ENCODE results near the gene DOCK11. TPM values are rescaled to one million over a fixed set of nuclear protein-coding genes. Genes with fewer than 3 reads are reported as not detected.

Gene DOCK11
- total and polyA plus RNA-seq, 2 of the 4 experiments (the other 2 are of a cell fraction): 3.9 to 13.1 TPM

DNA sequence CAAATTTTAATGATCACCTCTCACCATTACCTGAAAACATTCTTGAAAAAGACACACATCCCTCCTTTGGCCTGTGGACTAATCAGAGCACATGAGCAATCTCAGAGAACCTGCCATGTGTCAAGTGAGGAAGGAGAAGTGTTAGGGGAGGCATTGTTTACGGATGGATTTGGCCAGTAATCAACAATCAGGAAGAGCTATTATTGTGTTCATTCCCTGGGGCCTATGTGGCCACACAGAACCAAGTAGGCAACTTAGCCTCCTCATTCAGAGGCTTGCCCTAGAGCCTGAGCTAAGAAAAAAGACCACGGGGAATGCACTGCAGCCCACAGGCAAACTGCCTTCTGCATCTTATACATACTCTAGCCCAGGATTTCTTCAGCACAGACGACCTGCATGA is 40.6 kb upstream of the DOCK11 start:
- no peak overlapping the region for H2AK9ac ChIP-seq (replicated peaks; ENCODE audit: low read depth, low read length, poor library complexity)
- ChIA-PET CTCF (no interaction called here), POLR2A (ENCODE audit: unreplicated experiment) (no interaction called here)
- H2BK5ac ChIP-seq (ENCODE audit: low read depth, low read length, poor library complexity, severe bottlenecking): no peak overlapping the region
- H2AK5ac ChIP-seq (ENCODE audit: low read depth, low read length): no peak overlapping the region
- H3K9ac ChIP-seq (ENCODE audit: low read depth, low read length): no peak overlapping the region
- no peak overlapping the region for H4K8ac ChIP-seq (ENCODE audit: low read depth in 2 of 2, low read length in 2 of 2)
- H3K27ac ChIP-seq (ENCODE audit: insufficient read depth, low read length): no peak overlapping the region
- H3K27me3 ChIP-seq (ENCODE audit: control insufficient read depth, insufficient read depth, low read length): no peaks in the 10 kb centered on the region
- TF ChIP-seq SMC3 (IDR thresholded peaks at IDR 0.05; ENCODE audit: low read depth, low read length) (no peak), RFX5 (IDR thresholded peaks at IDR 0.05; ENCODE audit: low read depth, low read length) (no peak), FOS (IDR thresholded peaks at IDR 0.05; ENCODE audit: low read depth, low read length) (no peak), MAFK (IDR thresholded peaks at IDR 0.05; ENCODE audit: low read depth, low read length) (no peak), MAZ (IDR thresholded peaks at IDR 0.05; ENCODE audit: borderline replicate concordance, low read depth, low read length) (no peak), RCOR1 (IDR thresholded peaks at IDR 0.05; ENCODE audit: insufficient replicate concordance, low read length) (no peak), BHLHE40 (IDR thresholded peaks at IDR 0.05; ENCODE audit: low read depth, low read length) (no peak), NFE2L2 (IDR thresholded peaks at IDR 0.05; ENCODE audit: low read depth, low read length) (no peak), RAD21 (IDR thresholded peaks at IDR 0.05; ENCODE audit: low read length) (no peak), MXI1 (IDR thresholded peaks at IDR 0.05; ENCODE audit: borderline replicate concordance, low read depth, low read length) (no peak), CHD1 (IDR thresholded peaks at IDR 0.05; ENCODE audit: low read depth, low read length) (no peak), POLR2A (IDR thresholded peaks at IDR 0.05; ENCODE audit: low read depth, low read length) (no peak), CEBPB (IDR thresholded peaks at IDR 0.05; ENCODE audit: low read depth, low read length) (no peak)
- TF ChIP-seq, protein P1, sequence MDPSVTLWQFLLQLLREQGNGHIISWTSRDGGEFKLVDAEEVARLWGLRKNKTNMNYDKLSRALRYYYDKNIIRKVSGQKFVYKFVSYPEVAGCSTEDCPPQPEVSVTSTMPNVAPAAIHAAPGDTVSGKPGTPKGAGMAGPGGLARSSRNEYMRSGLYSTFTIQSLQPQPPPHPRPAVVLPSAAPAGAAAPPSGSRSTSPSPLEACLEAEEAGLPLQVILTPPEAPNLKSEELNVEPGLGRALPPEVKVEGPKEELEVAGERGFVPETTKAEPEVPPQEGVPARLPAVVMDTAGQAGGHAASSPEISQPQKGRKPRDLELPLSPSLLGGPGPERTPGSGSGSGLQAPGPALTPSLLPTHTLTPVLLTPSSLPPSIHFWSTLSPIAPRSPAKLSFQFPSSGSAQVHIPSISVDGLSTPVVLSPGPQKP (IDR thresholded peaks at IDR 0.05; ENCODE audit: borderline replicate concordance, low read depth, low read length): no peak
- TF ChIP-seq, protein P2, sequence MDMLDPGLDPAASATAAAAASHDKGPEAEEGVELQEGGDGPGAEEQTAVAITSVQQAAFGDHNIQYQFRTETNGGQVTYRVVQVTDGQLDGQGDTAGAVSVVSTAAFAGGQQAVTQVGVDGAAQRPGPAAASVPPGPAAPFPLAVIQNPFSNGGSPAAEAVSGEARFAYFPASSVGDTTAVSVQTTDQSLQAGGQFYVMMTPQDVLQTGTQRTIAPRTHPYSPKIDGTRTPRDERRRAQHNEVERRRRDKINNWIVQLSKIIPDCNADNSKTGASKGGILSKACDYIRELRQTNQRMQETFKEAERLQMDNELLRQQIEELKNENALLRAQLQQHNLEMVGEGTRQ (IDR thresholded peaks at IDR 0.05; ENCODE audit: low read depth, low read length): no peak
- TF ChIP-seq, protein P3, sequence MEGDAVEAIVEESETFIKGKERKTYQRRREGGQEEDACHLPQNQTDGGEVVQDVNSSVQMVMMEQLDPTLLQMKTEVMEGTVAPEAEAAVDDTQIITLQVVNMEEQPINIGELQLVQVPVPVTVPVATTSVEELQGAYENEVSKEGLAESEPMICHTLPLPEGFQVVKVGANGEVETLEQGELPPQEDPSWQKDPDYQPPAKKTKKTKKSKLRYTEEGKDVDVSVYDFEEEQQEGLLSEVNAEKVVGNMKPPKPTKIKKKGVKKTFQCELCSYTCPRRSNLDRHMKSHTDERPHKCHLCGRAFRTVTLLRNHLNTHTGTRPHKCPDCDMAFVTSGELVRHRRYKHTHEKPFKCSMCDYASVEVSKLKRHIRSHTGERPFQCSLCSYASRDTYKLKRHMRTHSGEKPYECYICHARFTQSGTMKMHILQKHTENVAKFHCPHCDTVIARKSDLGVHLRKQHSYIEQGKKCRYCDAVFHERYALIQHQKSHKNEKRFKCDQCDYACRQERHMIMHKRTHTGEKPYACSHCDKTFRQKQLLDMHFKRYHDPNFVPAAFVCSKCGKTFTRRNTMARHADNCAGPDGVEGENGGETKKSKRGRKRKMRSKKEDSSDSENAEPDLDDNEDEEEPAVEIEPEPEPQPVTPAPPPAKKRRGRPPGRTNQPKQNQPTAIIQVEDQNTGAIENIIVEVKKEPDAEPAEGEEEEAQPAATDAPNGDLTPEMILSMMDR (conservative IDR thresholded peaks at IDR 0.05; ENCODE audit: low read depth, low read length): no peak
- no peak overlapping the region for H4K5ac ChIP-seq (ENCODE audit: low read depth, low read length)
- no peak overlapping the region for H3K18ac ChIP-seq (ENCODE audit: low read depth, low read length)
- WGBS, 2 experiments (ENCODE audit: extremely low coverage in 2 of 2, insufficient read length in 1 of 2): 70% methylated on average over 2 of the region's 3 CpGs; no CpG with 5 or more reads in 1 of the 2 experiments
- no peaks in the 10 kb centered on the region for H4K20me1 ChIP-seq (ENCODE audit: insufficient read depth, low read length)
- no TSS peak for BruUV-seq (replicated peaks)
- dilution Hi-C loops (cut with HindIII; ENCODE audit: low sequenced_read_pairs, unreplicated experiment) (no loop called here), in situ Hi-C loops (cut with MboI; ENCODE audit: low sequenced_read_pairs) (loop anchor here (10.0 to 25.0 kb wide), 2 partner anchors 150 to 357 kb away; partner anchors contain the start of gene ZCCHC12), intact Hi-C loops (cut with micrococcal nuclease) (loop anchor here (10.0 kb wide), 1 partner anchor 350 kb away; no protein-coding TSS in a partner anchor)
- H3K4ac ChIP-seq (ENCODE audit: low read depth, low read length): no peak overlapping the region
- no peak overlapping the region for H3K4me2 ChIP-seq (ENCODE audit: low read depth, low read length)
- no peak overlapping the region for H3K56ac ChIP-seq (ENCODE audit: extremely low read depth, insufficient read depth, low read length)
- H3K4me1 ChIP-seq (ENCODE audit: control insufficient read depth, insufficient read depth, low read length): no peaks in the 10 kb centered on the region
- H4K91ac ChIP-seq (ENCODE audit: insufficient read depth, low read depth, low read length): no peak overlapping the region
- H3K4me3 ChIP-seq (ENCODE audit: insufficient read depth, low read depth, low read length): no peak overlapping the region
- H3K79me1 ChIP-seq (ENCODE audit: low read depth in 1 of 2, low read length in 2 of 2): no peaks in the 10 kb centered on the region; a peak in 1 of 4 replicates
- no peak for ATAC-seq (ENCODE audit: low read depth)
- no peak overlapping the region for H3K14ac ChIP-seq (replicated peaks; ENCODE audit: low read depth, low read length)
- no peak overlapping the region for H3K23ac ChIP-seq (ENCODE audit: low read depth, low read length)
- no peak overlapping the region for H2BK15ac ChIP-seq (ENCODE audit: low read depth, low read length)
- no peaks in the 10 kb centered on the region for H3K9me1 ChIP-seq (ENCODE audit: insufficient read depth, low read length)
- no peaks in the 10 kb centered on the region for H3K9me3 ChIP-seq (ENCODE audit: control insufficient read depth, insufficient read depth, low read length)
- H2BK20ac ChIP-seq (ENCODE audit: low read depth, low read length): no peak overlapping the region
- no peak overlapping the region for H2AFZ ChIP-seq (replicated peaks; ENCODE audit: low read length, poor library complexity)
- peaks cover 4% of the 10 kb centered on the region for H3K36me3 ChIP-seq (ENCODE audit: control insufficient read depth, insufficient read depth, low read length)
- no peak overlapping the region for H2BK120ac ChIP-seq (ENCODE audit: low read depth, low read length)
- DNase-seq: no peak
